ENCODE results near the gene FOXJ1. TPM values are rescaled to one million over a fixed set of nuclear protein-coding genes. Genes with fewer than 3 reads are reported as not detected.

FOXJ1 gene
- total and polyA plus RNA-seq, 2 of the 13 experiments (the other 11 are each of a cell fraction or from before 2014, with no cell fraction given): 0.98 to 1.6 TPM

DNA sequence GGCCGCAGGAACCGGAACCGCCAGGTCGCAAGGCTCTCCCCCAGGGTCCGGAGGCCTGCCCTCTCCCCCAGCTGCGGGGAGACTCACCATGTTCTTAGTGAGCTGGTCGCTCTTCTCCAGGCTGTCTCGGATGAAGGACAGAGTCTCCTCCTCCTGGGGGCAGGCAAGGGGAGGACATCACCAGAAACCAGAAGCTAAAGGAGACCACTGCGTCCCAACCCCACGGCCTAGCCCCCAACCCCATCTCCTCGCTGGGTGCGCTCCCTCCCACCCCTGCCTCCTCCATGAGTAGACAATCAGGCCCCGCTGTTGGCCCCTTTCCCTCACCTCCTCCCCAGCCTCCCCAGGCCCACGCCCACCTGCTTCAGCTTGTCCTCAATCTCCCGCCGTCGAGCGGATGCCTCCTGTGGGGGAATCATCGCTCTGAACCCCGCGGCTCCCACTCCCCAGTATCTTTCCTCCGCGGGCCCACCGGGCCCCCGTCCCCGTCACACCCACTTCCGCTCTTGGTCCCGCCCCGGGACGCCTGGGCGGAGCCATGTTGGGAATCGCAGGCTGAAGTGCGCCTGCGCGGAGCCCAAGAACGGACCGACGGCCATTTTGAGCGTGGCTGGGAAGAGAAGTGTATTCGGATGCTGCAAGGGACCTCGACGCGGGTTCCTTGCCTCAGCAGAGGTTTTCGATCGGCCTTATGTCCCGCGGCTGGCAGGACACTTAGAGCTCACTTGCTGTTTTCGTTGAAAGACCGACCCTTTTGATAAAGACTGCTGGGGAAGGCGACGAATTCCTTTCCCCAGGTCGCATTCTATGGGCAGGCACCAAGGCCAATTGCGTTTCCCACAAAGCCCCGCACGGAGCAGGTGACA lies 37.5 kb downstream of the FOXJ1 start, which contains the start of gene EXOC7 (continued):
- TF ChIP-seq, protein P1, sequence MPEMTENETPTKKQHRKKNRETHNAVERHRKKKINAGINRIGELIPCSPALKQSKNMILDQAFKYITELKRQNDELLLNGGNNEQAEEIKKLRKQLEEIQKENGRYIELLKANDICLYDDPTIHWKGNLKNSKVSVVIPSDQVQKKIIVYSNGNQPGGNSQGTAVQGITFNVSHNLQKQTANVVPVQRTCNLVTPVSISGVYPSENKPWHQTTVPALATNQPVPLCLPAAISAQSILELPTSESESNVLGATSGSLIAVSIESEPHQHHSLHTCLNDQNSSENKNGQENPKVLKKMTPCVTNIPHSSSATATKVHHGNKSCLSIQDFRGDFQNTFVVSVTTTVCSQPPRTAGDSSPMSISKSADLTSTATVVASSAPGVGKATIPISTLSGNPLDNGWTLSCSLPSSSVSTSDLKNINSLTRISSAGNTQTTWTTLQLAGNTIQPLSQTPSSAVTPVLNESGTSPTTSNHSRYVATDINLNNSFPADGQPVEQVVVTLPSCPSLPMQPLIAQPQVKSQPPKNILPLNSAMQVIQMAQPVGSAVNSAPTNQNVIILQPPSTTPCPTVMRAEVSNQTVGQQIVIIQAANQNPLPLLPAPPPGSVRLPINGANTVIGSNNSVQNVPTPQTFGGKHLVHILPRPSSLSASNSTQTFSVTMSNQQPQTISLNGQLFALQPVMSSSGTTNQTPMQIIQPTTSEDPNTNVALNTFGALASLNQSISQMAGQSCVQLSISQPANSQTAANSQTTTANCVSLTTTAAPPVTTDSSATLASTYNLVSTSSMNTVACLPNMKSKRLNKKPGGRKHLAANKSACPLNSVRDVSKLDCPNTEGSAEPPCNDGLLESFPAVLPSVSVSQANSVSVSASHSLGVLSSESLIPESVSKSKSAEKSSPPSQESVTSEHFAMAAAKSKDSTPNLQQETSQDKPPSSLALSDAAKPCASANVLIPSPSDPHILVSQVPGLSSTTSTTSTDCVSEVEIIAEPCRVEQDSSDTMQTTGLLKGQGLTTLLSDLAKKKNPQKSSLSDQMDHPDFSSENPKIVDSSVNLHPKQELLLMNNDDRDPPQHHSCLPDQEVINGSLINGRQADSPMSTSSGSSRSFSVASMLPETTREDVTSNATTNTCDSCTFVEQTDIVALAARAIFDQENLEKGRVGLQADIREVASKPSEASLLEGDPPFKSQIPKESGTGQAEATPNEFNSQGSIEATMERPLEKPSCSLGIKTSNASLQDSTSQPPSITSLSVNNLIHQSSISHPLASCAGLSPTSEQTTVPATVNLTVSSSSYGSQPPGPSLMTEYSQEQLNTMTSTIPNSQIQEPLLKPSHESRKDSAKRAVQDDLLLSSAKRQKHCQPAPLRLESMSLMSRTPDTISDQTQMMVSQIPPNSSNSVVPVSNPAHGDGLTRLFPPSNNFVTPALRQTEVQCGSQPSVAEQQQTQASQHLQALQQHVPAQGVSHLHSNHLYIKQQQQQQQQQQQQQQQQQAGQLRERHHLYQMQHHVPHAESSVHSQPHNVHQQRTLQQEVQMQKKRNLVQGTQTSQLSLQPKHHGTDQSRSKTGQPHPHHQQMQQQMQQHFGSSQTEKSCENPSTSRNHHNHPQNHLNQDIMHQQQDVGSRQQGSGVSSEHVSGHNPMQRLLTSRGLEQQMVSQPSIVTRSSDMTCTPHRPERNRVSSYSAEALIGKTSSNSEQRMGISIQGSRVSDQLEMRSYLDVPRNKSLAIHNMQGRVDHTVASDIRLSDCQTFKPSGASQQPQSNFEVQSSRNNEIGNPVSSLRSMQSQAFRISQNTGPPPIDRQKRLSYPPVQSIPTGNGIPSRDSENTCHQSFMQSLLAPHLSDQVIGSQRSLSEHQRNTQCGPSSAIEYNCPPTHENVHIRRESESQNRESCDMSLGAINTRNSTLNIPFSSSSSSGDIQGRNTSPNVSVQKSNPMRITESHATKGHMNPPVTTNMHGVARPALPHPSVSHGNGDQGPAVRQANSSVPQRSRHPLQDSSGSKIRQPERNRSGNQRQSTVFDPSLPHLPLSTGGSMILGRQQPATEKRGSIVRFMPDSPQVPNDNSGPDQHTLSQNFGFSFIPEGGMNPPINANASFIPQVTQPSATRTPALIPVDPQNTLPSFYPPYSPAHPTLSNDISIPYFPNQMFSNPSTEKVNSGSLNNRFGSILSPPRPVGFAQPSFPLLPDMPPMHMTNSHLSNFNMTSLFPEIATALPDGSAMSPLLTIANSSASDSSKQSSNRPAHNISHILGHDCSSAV (CRISPR knock-in tag; IDR thresholded peaks at IDR 0.05; ENCODE audit: borderline replicate concordance): no peak
- TF ChIP-seq CBX5 (CRISPR knock-in tag; IDR thresholded peaks at IDR 0.05; ENCODE audit: borderline replicate concordance) (0 out of 2 replicates have a peak, but pooled peaks have one; percentile 3), ZNF274 (CRISPR knock-in tag; IDR thresholded peaks at IDR 0.05) (peak; percentile 85), MATR3 (CRISPR knock-in tag; IDR thresholded peaks at IDR 0.05) (no peak), MAFK (conservative IDR thresholded peaks at IDR 0.05 in 1 of 2, IDR thresholded peaks at IDR 0.05 in 1 of 2; ENCODE audit: low read length in 2 of 2) (no peak), GABPA (IDR thresholded peaks at IDR 0.05; ENCODE audit: low read depth, low read length) (peak; percentile 78), GABPA (CRISPR knock-in tag; IDR thresholded peaks at IDR 0.05; ENCODE audit: low read depth) (peak; percentile 93), ZNF552 (CRISPR knock-in tag; IDR thresholded peaks at IDR 0.05; ENCODE audit: borderline replicate concordance) (no peak; the same call in 1 of the 2 replicates), SMARCC2 (IDR thresholded peaks at IDR 0.05) (no peak), ZNF354B (CRISPR knock-in tag; IDR thresholded peaks at IDR 0.05) (0 out of 2 replicates have a peak, but pooled peaks have one; percentile 37), GZF1 (CRISPR knock-in tag; IDR thresholded peaks at IDR 0.05) (no peak), FOXA1 (IDR thresholded peaks at IDR 0.05) (no peak), FOXA1 (CRISPR knock-in tag; IDR thresholded peaks at IDR 0.05) (no peak; the same call in 1 of the 2 replicates), CHCHD3 (CRISPR knock-in tag; IDR thresholded peaks at IDR 0.05) (no peak), NR2F1 (CRISPR knock-in tag; IDR thresholded peaks at IDR 0.05) (peak in 1 of 2 experiments; percentile 7; a peak in 1 of 4 replicates)
- TF ChIP-seq, protein P2, sequence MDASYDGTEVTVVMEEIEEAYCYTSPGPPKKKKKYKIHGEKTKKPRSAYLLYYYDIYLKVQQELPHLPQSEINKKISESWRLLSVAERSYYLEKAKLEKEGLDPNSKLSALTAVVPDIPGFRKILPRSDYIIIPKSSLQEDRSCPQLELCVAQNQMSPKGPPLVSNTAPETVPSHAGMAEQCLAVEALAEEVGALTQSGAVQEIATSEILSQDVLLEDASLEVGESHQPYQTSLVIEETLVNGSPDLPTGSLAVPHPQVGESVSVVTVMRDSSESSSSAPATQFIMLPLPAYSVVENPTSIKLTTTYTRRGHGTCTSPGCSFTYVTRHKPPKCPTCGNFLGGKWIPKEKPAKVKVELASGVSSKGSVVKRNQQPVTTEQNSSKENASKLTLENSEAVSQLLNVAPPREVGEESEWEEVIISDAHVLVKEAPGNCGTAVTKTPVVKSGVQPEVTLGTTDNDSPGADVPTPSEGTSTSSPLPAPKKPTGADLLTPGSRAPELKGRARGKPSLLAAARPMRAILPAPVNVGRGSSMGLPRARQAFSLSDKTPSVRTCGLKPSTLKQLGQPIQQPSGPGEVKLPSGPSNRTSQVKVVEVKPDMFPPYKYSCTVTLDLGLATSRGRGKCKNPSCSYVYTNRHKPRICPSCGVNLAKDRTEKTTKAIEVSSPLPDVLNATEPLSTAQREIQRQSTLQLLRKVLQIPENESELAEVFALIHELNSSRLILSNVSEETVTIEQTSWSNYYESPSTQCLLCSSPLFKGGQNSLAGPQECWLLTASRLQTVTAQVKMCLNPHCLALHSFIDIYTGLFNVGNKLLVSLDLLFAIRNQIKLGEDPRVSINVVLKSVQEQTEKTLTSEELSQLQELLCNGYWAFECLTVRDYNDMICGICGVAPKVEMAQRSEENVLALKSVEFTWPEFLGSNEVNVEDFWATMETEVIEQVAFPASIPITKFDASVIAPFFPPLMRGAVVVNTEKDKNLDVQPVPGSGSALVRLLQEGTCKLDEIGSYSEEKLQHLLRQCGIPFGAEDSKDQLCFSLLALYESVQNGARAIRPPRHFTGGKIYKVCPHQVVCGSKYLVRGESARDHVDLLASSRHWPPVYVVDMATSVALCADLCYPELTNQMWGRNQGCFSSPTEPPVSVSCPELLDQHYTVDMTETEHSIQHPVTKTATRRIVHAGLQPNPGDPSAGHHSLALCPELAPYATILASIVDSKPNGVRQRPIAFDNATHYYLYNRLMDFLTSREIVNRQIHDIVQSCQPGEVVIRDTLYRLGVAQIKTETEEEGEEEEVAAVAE (CRISPR knock-in tag; IDR thresholded peaks at IDR 0.05; ENCODE audit: borderline replicate concordance): peak; percentile 22; the same call in 1 of the 2 replicates
